Measurements from ENCODE around the gene PCGF2.
A peak's percentile ranks its signal among the peaks of the same experiment; 100 is the strongest.

PCGF2 gene

GRCh38 chr17:38731526-38732294, 16.4 kb downstream of the PCGF2 start:
- Histone ChIP-seq H3K27ac (ENCODE audit: low read depth, low read length) (peak overlapping the region; percentile 66), H3K36me3 (ENCODE audit: low read length) (no peaks in the 10 kb centered on the region), H3K9ac (ENCODE audit: low read length) (peak overlapping the region; percentile 92), H3F3A (ENCODE audit: insufficient read depth) (peaks cover 29% of the 10 kb centered on the region), H3K4me2 (ENCODE audit: low read depth, low read length, poor library complexity, severe bottlenecking) (peak overlapping the region; percentile 68), H3K27me3 (ENCODE audit: low read length) (no peaks in the 10 kb centered on the region), H3K79me2 (ENCODE audit: insufficient read depth, low read length) (no peaks in the 10 kb centered on the region), H3K9me3 (ENCODE audit: insufficient read depth, low read length) (no peaks in the 10 kb centered on the region), H4K20me1 (ENCODE audit: low read depth, low read length) (no peaks in the 10 kb centered on the region), H3K4me3 (ENCODE audit: insufficient read depth, low read length, poor library complexity, severe bottlenecking) (no peak overlapping the region), H3K9me2 (replicated peaks; ENCODE audit: insufficient read depth, low read length) (no peaks in the 10 kb centered on the region), H2AFZ (ENCODE audit: low read depth, low read length, severe bottlenecking) (no peak overlapping the region)
- no peak for TF ChIP-seq CTCF (IDR thresholded peaks at IDR 0.05; ENCODE audit: insufficient read depth, low read length, poor library complexity, severe bottlenecking)
- TF ChIP-seq EZH2phosphoT487 (conservative IDR thresholded peaks at IDR 0.05; ENCODE audit: low read length) = no peak

GRCh38 chr17:38730526-38731379, 17.4 kb downstream of the PCGF2 start:
- no peaks in the 10 kb centered on the region for H3K36me3 ChIP-seq (ENCODE audit: low read length)
- TF ChIP-seq CTCF (IDR thresholded peaks at IDR 0.05; ENCODE audit: insufficient read depth, low read length, poor library complexity, severe bottlenecking) (no peak), EZH2phosphoT487 (conservative IDR thresholded peaks at IDR 0.05; ENCODE audit: low read length) (no peak)
- H3F3A ChIP-seq (ENCODE audit: insufficient read depth) = peaks cover 29% of the 10 kb centered on the region
- peak overlapping the region; percentile 93 for H2AFZ ChIP-seq (ENCODE audit: low read depth, low read length, severe bottlenecking)
- H4K20me1 ChIP-seq (ENCODE audit: low read depth, low read length) = no peaks in the 10 kb centered on the region
- no peaks in the 10 kb centered on the region for H3K27me3 ChIP-seq (ENCODE audit: low read length)
- no peaks in the 10 kb centered on the region for H3K9me3 ChIP-seq (ENCODE audit: insufficient read depth, low read length)
- peak overlapping the region; percentile 92 for H3K9ac ChIP-seq (ENCODE audit: low read length)
- peak overlapping the region; percentile 96 for H3K4me3 ChIP-seq (ENCODE audit: insufficient read depth, low read length, poor library complexity, severe bottlenecking)
- H3K27ac ChIP-seq (ENCODE audit: low read depth, low read length) = peak overlapping the region; percentile 66
- H3K9me2 ChIP-seq (replicated peaks; ENCODE audit: insufficient read depth, low read length) = no peaks in the 10 kb centered on the region
- H3K4me2 ChIP-seq (ENCODE audit: low read depth, low read length, poor library complexity, severe bottlenecking) = peak overlapping the region; percentile 68
- no peaks in the 10 kb centered on the region for H3K79me2 ChIP-seq (ENCODE audit: insufficient read depth, low read length)

GRCh38 chr17:38729886-38730525, 18.1 kb downstream of the PCGF2 start, which contains the start of gene CISD3:
Gene CISD3, plus strand, starts transcription at chr17:38730341. Its CDS starts 18 bp downstream, at chr17:38730359.
- TF ChIP-seq EZH2phosphoT487 (conservative IDR thresholded peaks at IDR 0.05; ENCODE audit: low read length) = no peak
- peak; percentile 24 for TF ChIP-seq CTCF (IDR thresholded peaks at IDR 0.05; ENCODE audit: insufficient read depth, low read length, poor library complexity, severe bottlenecking)
- H3K27me3 ChIP-seq (ENCODE audit: low read length) = no peaks in the 10 kb centered on the region
- H3K27ac ChIP-seq (ENCODE audit: low read depth, low read length) = peak within 1 kb of the TSS; percentile 66
- peak within 1 kb of the TSS; percentile 92 for H3K9ac ChIP-seq (ENCODE audit: low read length)
- peak within 1 kb of the TSS; percentile 93 for H2AFZ ChIP-seq (ENCODE audit: low read depth, low read length, severe bottlenecking)
- no peaks in the 10 kb centered on the region for H4K20me1 ChIP-seq (ENCODE audit: low read depth, low read length)
- H3K9me3 ChIP-seq (ENCODE audit: insufficient read depth, low read length) = no peaks in the 10 kb centered on the region
- H3K4me3 ChIP-seq (ENCODE audit: insufficient read depth, low read length, poor library complexity, severe bottlenecking) = peak within 1 kb of the TSS; percentile 96
- H3K36me3 ChIP-seq (ENCODE audit: low read length) = no peaks in the 10 kb centered on the region
- H3K9me2 ChIP-seq (replicated peaks; ENCODE audit: insufficient read depth, low read length) = no peaks in the 10 kb centered on the region
- H3K4me2 ChIP-seq (ENCODE audit: low read depth, low read length, poor library complexity, severe bottlenecking) = peak within 1 kb of the TSS; percentile 81
- peaks cover 28% of the 10 kb centered on the region for H3F3A ChIP-seq (ENCODE audit: insufficient read depth)
- no peaks in the 10 kb centered on the region for H3K79me2 ChIP-seq (ENCODE audit: insufficient read depth, low read length)
